Tibial nerve (tissue), 3 donors: Measurements from ENCODE around the gene SPECC1.

Experiments
- CTCF ChIP-seq, 5 experiments: fragments of 200-600 bp in 3 of 5; fragments of 450-650 bp in 2 of 5; sonication (generic) in 3 of 5; IDR thresholded peaks; one replicate each; pipeline ENCODE4 v1.5.1; 2016 to 2019; ENCODE audit warnings: antibody characterized with exemption in 5 of 5, mild to moderate bottlenecking in 3 of 5, moderate library complexity in 2 of 5
- POLR2A ChIP-seq, 2 donors: fragments of 450-650 bp; IDR thresholded peaks; one replicate each; pipeline ENCODE4 v1.6.1; 2017; ENCODE audit warnings: antibody characterized with exemption in 2 of 2, mild to moderate bottlenecking in 2 of 2, moderate library complexity in 2 of 2

GRCh38 chr17:20116683-20117309 lies 107.6 kb downstream of the SPECC1 start:
- peak; percentile 53 to 68 (median 62) for TF ChIP-seq CTCF (IDR thresholded peaks at IDR 0.05)
- no peak for TF ChIP-seq POLR2A (IDR thresholded peaks at IDR 0.05)
